ENCODE results near the gene C18orf63.

Gene C18orf63

GRCh38 chr18:74388227-74388626 lies 72.6 kb downstream of the C18orf63 start:
- no peak overlapping the region for H3K9ac ChIP-seq (ENCODE audit: low read depth, low read length)
- H3K27me3 ChIP-seq (ENCODE audit: control insufficient read depth, insufficient read depth, low read length) = no peaks in the 10 kb centered on the region
- peaks cover 3% of the 10 kb centered on the region for H3K4me1 ChIP-seq (ENCODE audit: control insufficient read depth, insufficient read depth, low read length)
- H3K36me3 ChIP-seq (ENCODE audit: control insufficient read depth, insufficient read depth, low read length) = no peaks in the 10 kb centered on the region
- H3K4me3 ChIP-seq (ENCODE audit: low read depth, low read length) = no peak overlapping the region
- H3K9me3 ChIP-seq (ENCODE audit: control insufficient read depth, insufficient read depth, low read length) = no peaks in the 10 kb centered on the region

DNA sequence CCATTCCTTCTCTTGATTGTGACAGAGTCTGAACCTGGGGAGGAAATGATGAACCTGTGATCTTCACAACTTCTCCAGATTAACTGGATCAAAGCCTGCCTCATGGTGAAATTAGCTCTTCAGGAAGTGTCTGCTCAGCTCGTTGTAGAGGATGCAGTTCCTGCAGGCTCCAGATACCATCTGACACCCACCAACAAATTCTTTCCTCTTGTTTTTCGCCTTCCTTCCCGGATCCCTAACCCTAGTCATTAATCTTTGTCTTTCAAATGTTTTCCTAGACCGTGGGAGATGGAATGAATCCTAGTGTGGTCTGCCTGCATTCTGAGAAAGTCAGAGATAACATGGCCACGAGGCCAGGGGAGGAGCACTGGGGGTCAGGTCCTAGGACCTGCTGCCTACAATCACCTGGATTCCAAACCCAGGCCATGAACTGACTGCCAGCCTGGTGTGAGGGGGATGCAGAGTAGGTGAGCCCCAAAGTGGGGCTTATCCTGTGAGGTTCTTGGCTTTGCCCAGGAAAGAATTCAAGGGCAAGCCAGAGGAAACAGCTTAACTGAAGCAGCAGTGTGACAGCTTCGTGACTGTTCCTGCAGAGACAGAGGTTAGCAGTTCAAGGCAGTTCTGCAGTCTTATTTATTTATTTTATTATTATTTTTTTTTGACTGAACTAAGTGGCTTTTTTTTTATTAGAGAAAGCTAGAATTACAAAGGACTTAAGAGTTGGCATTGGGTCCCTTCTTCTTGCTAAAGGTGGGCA lies 73.7 kb downstream of the C18orf63 start:
- no peaks in the 10 kb centered on the region for H3K36me3 ChIP-seq (ENCODE audit: control insufficient read depth, insufficient read depth, low read length)
- H3K27me3 ChIP-seq (ENCODE audit: control insufficient read depth, insufficient read depth, low read length) = no peaks in the 10 kb centered on the region
- no peak overlapping the region for H3K4me3 ChIP-seq (ENCODE audit: low read depth, low read length)
- H3K9ac ChIP-seq (ENCODE audit: low read depth, low read length) = no peak overlapping the region
- no peaks in the 10 kb centered on the region for H3K4me1 ChIP-seq (ENCODE audit: control insufficient read depth, insufficient read depth, low read length)
- H3K9me3 ChIP-seq (ENCODE audit: control insufficient read depth, insufficient read depth, low read length) = no peaks in the 10 kb centered on the region

- H3K4me3 ChIP-seq (ENCODE audit: low read depth, low read length) = no peak overlapping the region
- no peaks in the 10 kb centered on the region for H3K36me3 ChIP-seq (ENCODE audit: control insufficient read depth, insufficient read depth, low read length)
- no peaks in the 10 kb centered on the region for H3K27me3 ChIP-seq (ENCODE audit: control insufficient read depth, insufficient read depth, low read length)
- no peaks in the 10 kb centered on the region for H3K9me3 ChIP-seq (ENCODE audit: control insufficient read depth, insufficient read depth, low read length)
- H3K4me1 ChIP-seq (ENCODE audit: control insufficient read depth, insufficient read depth, low read length) = no peaks in the 10 kb centered on the region
- H3K9ac ChIP-seq (ENCODE audit: low read depth, low read length) = no peak overlapping the region
Observed at GRCh38 chr18:74389991-74390390, 74.4 kb downstream of the C18orf63 start.

DNA sequence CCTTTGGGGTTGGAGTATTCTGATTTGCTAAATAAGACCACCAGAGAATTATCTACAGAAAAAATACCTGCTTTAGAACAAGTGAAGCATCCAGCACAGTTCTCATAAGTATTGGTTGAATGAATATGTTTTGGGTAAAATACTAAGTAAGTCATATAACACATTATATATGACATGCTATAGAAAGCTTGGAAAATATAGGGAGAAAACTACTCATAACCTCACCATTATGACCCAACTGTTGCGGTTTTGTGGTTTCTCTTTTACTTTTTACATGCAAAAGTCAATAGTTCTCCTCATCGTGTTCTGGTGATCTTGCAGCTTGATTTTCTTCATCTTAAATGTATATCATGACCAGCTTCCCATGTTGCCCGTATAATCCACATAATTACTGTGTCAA lies 75.3 kb downstream of the C18orf63 start:
- Histone ChIP-seq H3K27me3 (ENCODE audit: control insufficient read depth, insufficient read depth, low read length) (no peaks in the 10 kb centered on the region), H3K4me1 (ENCODE audit: control insufficient read depth, insufficient read depth, low read length) (no peaks in the 10 kb centered on the region), H3K9ac (ENCODE audit: low read depth, low read length) (no peak overlapping the region), H3K9me3 (ENCODE audit: control insufficient read depth, insufficient read depth, low read length) (no peaks in the 10 kb centered on the region), H3K36me3 (ENCODE audit: control insufficient read depth, insufficient read depth, low read length) (no peaks in the 10 kb centered on the region), H3K4me3 (ENCODE audit: low read depth, low read length) (no peak overlapping the region)

DNA sequence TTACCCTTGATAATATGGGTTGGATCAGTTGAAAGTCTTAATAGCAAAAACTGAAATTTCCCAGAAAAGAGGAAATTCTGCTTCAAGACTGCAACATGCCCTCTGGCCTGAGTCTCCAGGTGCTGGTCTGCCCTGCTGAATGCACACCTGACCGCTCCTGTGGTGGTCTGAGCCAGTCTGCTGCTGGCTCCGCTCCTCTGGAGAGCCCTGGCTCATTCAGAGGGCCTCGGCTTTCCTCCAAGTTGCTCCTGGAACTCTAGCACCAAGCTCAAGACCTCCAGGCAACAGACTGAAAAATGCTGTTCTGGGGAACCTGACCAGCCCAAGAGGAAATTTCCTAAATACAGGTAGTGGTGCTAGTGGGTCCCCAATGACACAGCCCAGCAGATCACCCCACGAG lies 76.7 kb downstream of the C18orf63 start:
- Histone ChIP-seq H3K4me3 (ENCODE audit: low read depth, low read length) (no peak overlapping the region), H3K9me3 (ENCODE audit: control insufficient read depth, insufficient read depth, low read length) (no peaks in the 10 kb centered on the region), H3K36me3 (ENCODE audit: control insufficient read depth, insufficient read depth, low read length) (no peaks in the 10 kb centered on the region), H3K27me3 (ENCODE audit: control insufficient read depth, insufficient read depth, low read length) (no peaks in the 10 kb centered on the region), H3K4me1 (ENCODE audit: control insufficient read depth, insufficient read depth, low read length) (no peaks in the 10 kb centered on the region), H3K9ac (ENCODE audit: low read depth, low read length) (no peak overlapping the region)

DNA sequence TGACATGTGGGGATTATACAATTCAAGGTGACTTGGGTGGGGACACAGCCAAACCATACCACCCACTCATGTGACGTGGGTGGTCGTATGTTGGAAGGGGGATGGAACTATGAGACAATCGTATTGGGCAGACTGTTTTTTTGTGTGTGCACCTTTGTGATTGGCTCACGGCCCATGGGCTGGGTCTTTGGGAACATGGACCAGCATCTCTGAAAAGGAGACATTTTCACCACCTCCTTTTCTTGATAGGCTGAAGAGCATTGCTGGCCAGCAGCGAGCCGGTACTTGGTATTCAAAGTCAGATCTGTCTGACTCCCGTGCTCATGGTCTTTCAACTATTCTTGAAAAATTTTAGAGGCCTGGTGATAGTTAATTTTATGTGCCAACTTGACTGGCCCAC lies 79.4 kb downstream of the C18orf63 start:
- H3K4me1 ChIP-seq (ENCODE audit: control insufficient read depth, insufficient read depth, low read length) = no peaks in the 10 kb centered on the region
- no peaks in the 10 kb centered on the region for H3K9me3 ChIP-seq (ENCODE audit: control insufficient read depth, insufficient read depth, low read length)
- H3K36me3 ChIP-seq (ENCODE audit: control insufficient read depth, insufficient read depth, low read length) = no peaks in the 10 kb centered on the region
- no peak overlapping the region for H3K9ac ChIP-seq (ENCODE audit: low read depth, low read length)
- H3K4me3 ChIP-seq (ENCODE audit: low read depth, low read length) = no peak overlapping the region
- no peaks in the 10 kb centered on the region for H3K27me3 ChIP-seq (ENCODE audit: control insufficient read depth, insufficient read depth, low read length)

DNA sequence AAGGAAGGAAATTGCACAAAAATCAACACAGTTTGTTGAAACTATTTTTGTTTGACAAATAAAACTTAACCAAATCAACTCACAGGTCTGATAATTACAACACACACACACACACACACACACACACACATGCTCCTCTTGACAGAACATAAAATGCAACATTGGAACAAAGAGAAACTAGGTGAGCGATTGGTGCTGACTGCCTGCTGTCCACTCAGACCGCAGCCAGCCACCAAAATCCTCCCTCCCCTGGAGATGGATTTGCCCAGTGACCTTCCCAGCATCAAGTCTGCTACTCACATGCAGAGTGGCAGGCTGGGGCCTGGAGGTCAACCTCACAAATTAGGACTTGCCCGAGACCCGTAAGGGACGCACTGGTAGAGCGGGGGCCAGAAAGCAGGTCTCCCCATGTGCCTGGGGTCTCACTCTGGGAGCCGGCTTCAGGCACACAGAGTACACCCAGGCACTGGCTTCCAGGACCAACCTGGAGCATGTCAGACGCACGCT lies 80.1 kb downstream of the C18orf63 start:
- H3K27me3 ChIP-seq (ENCODE audit: control insufficient read depth, insufficient read depth, low read length) = no peaks in the 10 kb centered on the region
- no peak overlapping the region for H3K4me3 ChIP-seq (ENCODE audit: low read depth, low read length)

GRCh38 chr18:74396171-74397169 lies 80.8 kb downstream of the C18orf63 start:
- Histone ChIP-seq H3K9ac (ENCODE audit: low read depth, low read length) (no peak overlapping the region), H3K4me1 (ENCODE audit: control insufficient read depth, insufficient read depth, low read length) (no peaks in the 10 kb centered on the region), H3K4me3 (ENCODE audit: low read depth, low read length) (no peak overlapping the region), H3K36me3 (ENCODE audit: control insufficient read depth, insufficient read depth, low read length) (no peaks in the 10 kb centered on the region), H3K9me3 (ENCODE audit: control insufficient read depth, insufficient read depth, low read length) (no peaks in the 10 kb centered on the region), H3K27me3 (ENCODE audit: control insufficient read depth, insufficient read depth, low read length) (no peaks in the 10 kb centered on the region)

More for the DNA sequence above, 80.1 kb downstream of the C18orf63 start:
- Histone ChIP-seq H3K9me3 (ENCODE audit: control insufficient read depth, insufficient read depth, low read length) (no peaks in the 10 kb centered on the region), H3K9ac (ENCODE audit: low read depth, low read length) (no peak overlapping the region), H3K4me1 (ENCODE audit: control insufficient read depth, insufficient read depth, low read length) (no peaks in the 10 kb centered on the region), H3K36me3 (ENCODE audit: control insufficient read depth, insufficient read depth, low read length) (no peaks in the 10 kb centered on the region)

- Histone ChIP-seq H3K9ac (ENCODE audit: low read depth, low read length) (no peak overlapping the region), H3K9me3 (ENCODE audit: control insufficient read depth, insufficient read depth, low read length) (no peaks in the 10 kb centered on the region), H3K4me1 (ENCODE audit: control insufficient read depth, insufficient read depth, low read length) (no peaks in the 10 kb centered on the region), H3K4me3 (ENCODE audit: low read depth, low read length) (no peak overlapping the region), H3K36me3 (ENCODE audit: control insufficient read depth, insufficient read depth, low read length) (no peaks in the 10 kb centered on the region), H3K27me3 (ENCODE audit: control insufficient read depth, insufficient read depth, low read length) (no peaks in the 10 kb centered on the region)
Observed at GRCh38 chr18:74397572-74397971, 81.9 kb downstream of the C18orf63 start.

DNA sequence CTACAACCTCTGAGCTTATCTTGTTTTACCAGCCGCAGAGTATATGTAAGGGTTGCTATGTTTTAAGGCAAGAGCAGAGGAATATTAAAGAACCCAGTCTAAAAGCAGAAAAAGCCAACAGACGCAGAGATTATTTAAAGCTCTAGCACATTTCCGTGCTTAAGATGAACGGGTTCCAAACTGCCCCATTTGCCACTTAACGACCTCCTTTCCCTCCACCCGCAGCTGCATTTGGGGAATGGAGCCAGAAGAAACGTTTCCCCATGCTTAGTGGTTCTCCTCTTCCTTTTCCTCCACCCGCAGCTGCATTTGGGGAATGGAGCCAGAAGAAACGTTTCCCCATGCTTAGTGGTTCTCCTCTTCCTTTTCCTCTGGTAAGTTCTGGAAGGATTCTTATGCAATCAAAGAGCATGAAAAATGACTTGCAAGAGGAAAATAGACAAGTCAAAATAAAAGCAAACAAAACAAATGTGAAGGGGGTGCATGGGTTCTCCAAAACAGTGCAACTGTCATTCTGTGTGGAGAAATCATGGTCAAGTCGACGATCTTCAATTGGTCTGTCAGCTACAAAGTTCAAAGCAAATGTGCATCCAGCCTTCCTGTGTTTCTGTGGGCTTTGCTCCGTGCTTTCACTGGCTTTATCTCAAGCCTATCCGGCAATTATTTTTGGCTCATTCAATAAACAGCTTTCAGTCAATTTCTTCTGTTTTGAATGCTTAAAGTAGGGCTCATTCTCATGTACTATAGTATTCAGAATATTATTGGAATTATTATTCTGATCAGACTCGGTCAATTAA lies 83.7 kb downstream of the C18orf63 start:
- Histone ChIP-seq H3K4me1 (ENCODE audit: control insufficient read depth, insufficient read depth, low read length) (no peaks in the 10 kb centered on the region), H3K36me3 (ENCODE audit: control insufficient read depth, insufficient read depth, low read length) (no peaks in the 10 kb centered on the region), H3K9me3 (ENCODE audit: control insufficient read depth, insufficient read depth, low read length) (no peaks in the 10 kb centered on the region), H3K27me3 (ENCODE audit: control insufficient read depth, insufficient read depth, low read length) (no peaks in the 10 kb centered on the region), H3K9ac (ENCODE audit: low read depth, low read length) (no peak overlapping the region), H3K4me3 (ENCODE audit: low read depth, low read length) (no peak overlapping the region)

GRCh38 chr18:74400813-74401212 lies 85.2 kb downstream of the C18orf63 start:
- Histone ChIP-seq H3K9me3 (ENCODE audit: control insufficient read depth, insufficient read depth, low read length) (no peaks in the 10 kb centered on the region), H3K4me3 (ENCODE audit: low read depth, low read length) (no peak overlapping the region), H3K36me3 (ENCODE audit: control insufficient read depth, insufficient read depth, low read length) (no peaks in the 10 kb centered on the region), H3K27me3 (ENCODE audit: control insufficient read depth, insufficient read depth, low read length) (no peaks in the 10 kb centered on the region), H3K4me1 (ENCODE audit: control insufficient read depth, insufficient read depth, low read length) (no peaks in the 10 kb centered on the region), H3K9ac (ENCODE audit: low read depth, low read length) (no peak overlapping the region)
